ENCODE data around the gene PRKCH. TPM values are rescaled to one million over a fixed set of nuclear protein-coding genes. Genes with fewer than 3 reads are reported as not detected.

The PRKCH gene
- total RNA-seq, 2 experiments from 2014 or later: 0.85 to 2.3 TPM

DNA sequence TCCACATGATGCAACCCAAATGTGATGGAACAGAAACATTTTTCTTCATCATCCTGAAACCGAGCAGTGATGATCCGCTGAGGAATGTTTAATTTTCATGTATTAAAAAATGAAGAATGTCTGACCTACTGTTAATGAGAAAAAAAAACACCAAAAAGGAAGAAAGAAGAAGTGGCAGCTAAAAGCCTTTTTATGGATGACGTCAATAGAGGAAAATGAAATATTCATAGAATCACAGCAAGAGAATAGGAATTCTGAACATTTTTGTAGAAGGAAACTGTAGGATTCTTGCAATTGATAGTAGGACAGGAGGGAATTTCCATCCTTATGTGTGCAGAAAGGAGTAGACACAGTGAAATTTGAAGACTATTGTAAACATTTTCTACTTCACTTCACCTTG, 112.9 kb downstream of the PRKCH start:
- Histone ChIP-seq H3K36me3 (ENCODE audit: insufficient read depth, low read length) (no peaks in the 10 kb centered on the region), H3K79me2 (ENCODE audit: insufficient read depth, low read depth, low read length) (no peaks in the 10 kb centered on the region), H3K4me2 (ENCODE audit: low read length) (no peak overlapping the region), H3K4me1 (ENCODE audit: insufficient read depth, low read length, poor library complexity, severe bottlenecking) (no peaks in the 10 kb centered on the region), H4K20me1 (ENCODE audit: insufficient read depth, low read length) (no peaks in the 10 kb centered on the region), H3K9me2 (ENCODE audit: insufficient read depth, low read length) (no peaks in the 10 kb centered on the region), H3K4me3 (ENCODE audit: low read depth, low read length, poor library complexity, severe bottlenecking) (no peak overlapping the region), H3K9me3 (ENCODE audit: low read length) (no peaks in the 10 kb centered on the region), H2AFZ (ENCODE audit: low read length) (no peak overlapping the region), H3K27ac (ENCODE audit: low read depth, low read length, poor library complexity, severe bottlenecking) (no peak overlapping the region)
- BruUV-seq (replicated peaks): no TSS peak
- POLR2A ChIA-PET: no interaction called here
- DNase-seq (ENCODE audit: low spot score): no peak
- TF ChIP-seq, protein P1, sequence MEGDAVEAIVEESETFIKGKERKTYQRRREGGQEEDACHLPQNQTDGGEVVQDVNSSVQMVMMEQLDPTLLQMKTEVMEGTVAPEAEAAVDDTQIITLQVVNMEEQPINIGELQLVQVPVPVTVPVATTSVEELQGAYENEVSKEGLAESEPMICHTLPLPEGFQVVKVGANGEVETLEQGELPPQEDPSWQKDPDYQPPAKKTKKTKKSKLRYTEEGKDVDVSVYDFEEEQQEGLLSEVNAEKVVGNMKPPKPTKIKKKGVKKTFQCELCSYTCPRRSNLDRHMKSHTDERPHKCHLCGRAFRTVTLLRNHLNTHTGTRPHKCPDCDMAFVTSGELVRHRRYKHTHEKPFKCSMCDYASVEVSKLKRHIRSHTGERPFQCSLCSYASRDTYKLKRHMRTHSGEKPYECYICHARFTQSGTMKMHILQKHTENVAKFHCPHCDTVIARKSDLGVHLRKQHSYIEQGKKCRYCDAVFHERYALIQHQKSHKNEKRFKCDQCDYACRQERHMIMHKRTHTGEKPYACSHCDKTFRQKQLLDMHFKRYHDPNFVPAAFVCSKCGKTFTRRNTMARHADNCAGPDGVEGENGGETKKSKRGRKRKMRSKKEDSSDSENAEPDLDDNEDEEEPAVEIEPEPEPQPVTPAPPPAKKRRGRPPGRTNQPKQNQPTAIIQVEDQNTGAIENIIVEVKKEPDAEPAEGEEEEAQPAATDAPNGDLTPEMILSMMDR (conservative IDR thresholded peaks at IDR 0.05; ENCODE audit: low read length): no peak
- no peak for TF ChIP-seq EZH2phosphoT487 (IDR thresholded peaks at IDR 0.05; ENCODE audit: borderline replicate concordance, low read depth, low read length)
- CTCF ChIA-PET (ENCODE audit: unreplicated experiment): no interaction called here
- intact Hi-C loops (cut with micrococcal nuclease; ENCODE audit: unreplicated experiment): no loop called here

DNA sequence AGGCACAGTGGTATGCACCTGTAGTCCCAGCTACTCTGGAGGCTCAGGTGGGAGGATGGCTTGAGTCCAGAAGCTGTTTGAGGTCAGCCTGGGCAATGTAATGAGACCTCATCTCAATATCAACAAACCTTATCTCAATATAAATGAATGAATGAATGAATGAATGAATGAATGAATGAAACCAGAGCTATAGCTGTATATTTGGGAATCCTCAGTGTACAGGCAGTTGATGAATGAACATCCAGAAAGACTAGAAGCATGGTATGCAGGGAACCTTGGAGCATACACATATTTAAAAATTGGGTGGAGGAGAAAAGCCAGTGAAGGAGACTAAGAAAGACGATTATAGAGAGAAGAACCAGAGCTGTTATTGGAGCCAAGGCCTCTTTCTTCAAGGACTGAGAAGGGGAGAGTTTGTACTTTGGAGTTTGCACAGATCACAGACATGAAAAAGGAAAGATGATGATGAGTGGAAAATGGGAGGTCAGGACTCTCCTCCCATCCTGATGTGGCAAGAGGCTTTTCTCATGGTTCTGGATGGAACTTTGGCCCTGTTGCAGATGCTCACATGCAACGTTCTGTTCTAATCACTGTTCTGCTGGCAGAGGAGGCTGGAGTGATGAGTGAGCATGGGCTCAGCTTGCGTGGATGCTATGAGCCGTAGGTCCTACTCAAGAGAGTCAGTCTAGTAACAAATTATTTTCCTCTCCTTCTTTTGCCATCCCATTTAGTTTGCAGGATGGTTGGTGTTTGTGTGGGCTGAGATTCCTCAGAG, 114.4 kb downstream of the PRKCH start:
- CTCF ChIA-PET (ENCODE audit: unreplicated experiment): no interaction called here
- Histone ChIP-seq H3K79me2 (ENCODE audit: insufficient read depth, low read depth, low read length) (no peaks in the 10 kb centered on the region), H3K4me3 (ENCODE audit: low read depth, low read length, poor library complexity, severe bottlenecking) (no peak overlapping the region), H3K9me3 (ENCODE audit: low read length) (no peaks in the 10 kb centered on the region), H2AFZ (ENCODE audit: low read length) (no peak overlapping the region), H3K9me2 (ENCODE audit: insufficient read depth, low read length) (no peaks in the 10 kb centered on the region), H3K27ac (ENCODE audit: low read depth, low read length, poor library complexity, severe bottlenecking) (no peak overlapping the region), H3K4me2 (ENCODE audit: low read length) (no peak overlapping the region), H3K36me3 (ENCODE audit: insufficient read depth, low read length) (no peaks in the 10 kb centered on the region), H4K20me1 (ENCODE audit: insufficient read depth, low read length) (no peaks in the 10 kb centered on the region), H3K4me1 (ENCODE audit: insufficient read depth, low read length, poor library complexity, severe bottlenecking) (no peaks in the 10 kb centered on the region)
- BruUV-seq (replicated peaks): no TSS peak
- no peak for DNase-seq (ENCODE audit: low spot score)
- POLR2A ChIA-PET: interaction anchor here (0.5 to 0.6 kb wide), 2 partner anchors 98 to 266 kb away, joined by 3 to 4 read pairs; no protein-coding TSS in a partner anchor
- intact Hi-C loops (cut with micrococcal nuclease; ENCODE audit: unreplicated experiment): no loop called here
- TF ChIP-seq EZH2phosphoT487 (IDR thresholded peaks at IDR 0.05; ENCODE audit: borderline replicate concordance, low read depth, low read length): no peak
- TF ChIP-seq, protein P1 (conservative IDR thresholded peaks at IDR 0.05; ENCODE audit: low read length): no peak

DNA sequence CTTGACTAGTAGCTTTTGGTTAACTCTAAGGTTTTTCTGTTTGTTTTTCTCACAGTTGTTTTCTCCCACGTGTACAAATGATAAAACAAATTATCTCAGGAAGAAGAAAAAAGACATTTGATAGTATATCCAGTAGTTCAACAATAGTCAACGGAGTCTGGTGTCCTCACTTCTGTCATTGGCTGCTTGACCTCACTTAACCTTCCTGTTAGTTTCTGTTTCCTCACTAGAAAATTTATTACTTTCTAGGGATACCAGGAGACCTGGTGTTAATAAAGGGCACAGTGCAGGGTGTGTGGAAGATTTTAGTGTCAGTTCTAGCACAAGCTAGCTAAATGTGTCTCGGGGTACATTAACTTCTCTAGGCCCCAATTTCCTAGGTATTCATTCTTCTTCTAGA, 116.0 kb downstream of the PRKCH start:
- POLR2A ChIA-PET: interaction anchor here (0.5 to 0.6 kb wide), 2 partner anchors 397 to 1110 kb away, joined by 3 to 4 read pairs; no protein-coding TSS in a partner anchor

More for the DNA sequence above, 116.0 kb downstream of the PRKCH start:
- Histone ChIP-seq H3K36me3 (ENCODE audit: insufficient read depth, low read length) (no peaks in the 10 kb centered on the region), H3K4me2 (ENCODE audit: low read length) (no peak overlapping the region), H2AFZ (ENCODE audit: low read length) (no peak overlapping the region), H3K4me3 (ENCODE audit: low read depth, low read length, poor library complexity, severe bottlenecking) (no peak overlapping the region), H3K4me1 (ENCODE audit: insufficient read depth, low read length, poor library complexity, severe bottlenecking) (no peaks in the 10 kb centered on the region), H3K27ac (ENCODE audit: low read depth, low read length, poor library complexity, severe bottlenecking) (no peak overlapping the region), H3K9me3 (ENCODE audit: low read length) (no peaks in the 10 kb centered on the region), H3K79me2 (ENCODE audit: insufficient read depth, low read depth, low read length) (no peaks in the 10 kb centered on the region), H4K20me1 (ENCODE audit: insufficient read depth, low read length) (no peaks in the 10 kb centered on the region), H3K9me2 (ENCODE audit: insufficient read depth, low read length) (no peaks in the 10 kb centered on the region)
- TF ChIP-seq, protein P1 (conservative IDR thresholded peaks at IDR 0.05; ENCODE audit: low read length): no peak
- TF ChIP-seq EZH2phosphoT487 (IDR thresholded peaks at IDR 0.05; ENCODE audit: borderline replicate concordance, low read depth, low read length): no peak
- CTCF ChIA-PET (ENCODE audit: unreplicated experiment): no interaction called here
- DNase-seq (ENCODE audit: low spot score): no peak
- no TSS peak for BruUV-seq (replicated peaks)
- intact Hi-C loops (cut with micrococcal nuclease; ENCODE audit: unreplicated experiment): no loop called here
